ENCODE measurements around the gene PEX14.
A peak's percentile ranks its signal among the peaks of the same experiment; 100 is the strongest.

Gene PEX14

DNA sequence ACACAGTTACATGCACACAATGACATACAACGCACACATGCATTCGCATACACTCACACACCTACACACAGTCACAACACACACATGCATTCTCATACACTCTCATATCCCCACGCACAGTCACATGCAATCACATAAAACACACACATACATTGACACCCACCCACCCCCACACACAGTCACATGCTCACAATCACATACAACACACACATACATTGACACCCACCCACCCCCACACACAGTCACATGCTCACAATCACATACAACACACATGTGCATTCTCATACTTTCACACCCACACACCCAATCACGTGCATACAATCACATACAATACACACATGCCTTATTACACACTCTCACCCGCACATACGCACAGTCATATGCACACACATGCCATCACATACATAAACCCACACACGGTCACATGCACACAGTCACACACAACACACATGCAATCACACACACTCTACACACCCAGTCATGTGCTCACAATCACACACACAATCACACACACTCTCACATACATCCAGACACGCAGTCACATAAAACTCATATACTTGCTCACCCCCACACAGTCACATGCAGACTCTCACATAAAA, 187.4 kb downstream of the PEX14 start:
- in situ Hi-C loops (cut with HindIII; ENCODE audit: low pct_ligation_motif_present, low pct_unique_long_range_greater_than_20kb, low sequenced_read_pairs), result no loop called here
- DNase-seq, result no peak

DNA sequence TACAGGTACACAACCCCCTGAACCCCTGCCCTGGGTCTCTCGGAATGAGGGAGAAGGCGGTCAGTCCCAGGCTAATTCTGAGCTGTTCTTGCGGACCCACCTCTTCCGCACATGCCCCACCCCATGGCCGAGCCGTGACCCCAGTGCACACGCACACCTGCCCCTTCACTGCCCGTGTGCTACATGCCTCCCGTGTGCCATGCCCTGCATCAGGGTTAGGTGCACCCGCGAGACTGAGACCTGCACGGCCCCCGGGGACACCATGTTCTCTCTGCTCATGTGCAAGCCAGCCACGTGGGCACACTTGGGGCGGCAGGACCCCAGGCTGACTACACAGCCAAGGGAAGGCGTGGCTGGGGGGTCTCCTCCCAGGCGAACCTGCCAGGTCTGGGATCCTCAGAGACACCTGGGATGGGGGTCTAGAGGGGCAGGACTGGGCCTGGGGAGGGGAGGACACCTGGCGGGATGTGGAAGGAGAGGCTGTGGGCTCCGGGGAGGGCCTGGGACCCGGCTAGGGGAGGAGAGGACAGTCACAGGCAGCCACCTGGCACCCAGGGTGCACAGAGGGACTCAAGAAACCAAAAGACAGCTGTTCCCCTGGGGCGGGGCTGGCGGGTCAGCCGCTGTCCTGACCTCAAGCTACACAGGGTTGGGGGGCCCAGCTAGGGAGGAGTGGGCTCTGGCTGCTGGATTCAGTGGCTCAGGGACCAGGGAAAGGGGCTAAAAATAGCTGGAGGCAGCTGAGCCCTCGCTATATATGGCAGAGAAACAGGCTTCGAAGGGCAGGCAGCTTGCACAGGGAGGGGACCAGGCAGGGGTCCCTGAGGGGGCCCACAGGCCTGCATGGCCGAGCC, 188.3 kb downstream of the PEX14 start:
- no peak for DNase-seq
- in situ Hi-C loops (cut with HindIII; ENCODE audit: low pct_ligation_motif_present, low pct_unique_long_range_greater_than_20kb, low sequenced_read_pairs), result no loop called here

DNA sequence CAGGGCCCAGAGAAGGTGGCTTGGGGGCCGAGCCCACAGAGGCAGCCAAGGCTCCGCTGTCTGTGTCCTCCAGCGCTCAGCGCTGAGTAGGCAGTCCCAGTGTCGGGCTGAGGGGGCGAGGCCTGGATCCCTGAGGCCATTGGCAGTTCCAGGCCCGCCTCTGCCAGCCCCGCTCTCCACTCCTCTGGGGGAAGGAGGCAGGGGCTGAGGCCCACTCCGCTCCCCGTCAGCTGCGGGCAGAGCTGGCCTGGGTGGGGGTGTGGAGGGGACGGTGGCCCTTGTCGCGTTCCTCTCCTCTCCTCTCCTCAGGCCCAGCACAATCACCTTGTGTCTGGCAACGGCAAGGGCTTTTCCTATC, 188.9 kb downstream of the PEX14 start:
- no peak for DNase-seq
- in situ Hi-C loops (cut with HindIII; ENCODE audit: low pct_ligation_motif_present, low pct_unique_long_range_greater_than_20kb, low sequenced_read_pairs), result no loop called here

DNA sequence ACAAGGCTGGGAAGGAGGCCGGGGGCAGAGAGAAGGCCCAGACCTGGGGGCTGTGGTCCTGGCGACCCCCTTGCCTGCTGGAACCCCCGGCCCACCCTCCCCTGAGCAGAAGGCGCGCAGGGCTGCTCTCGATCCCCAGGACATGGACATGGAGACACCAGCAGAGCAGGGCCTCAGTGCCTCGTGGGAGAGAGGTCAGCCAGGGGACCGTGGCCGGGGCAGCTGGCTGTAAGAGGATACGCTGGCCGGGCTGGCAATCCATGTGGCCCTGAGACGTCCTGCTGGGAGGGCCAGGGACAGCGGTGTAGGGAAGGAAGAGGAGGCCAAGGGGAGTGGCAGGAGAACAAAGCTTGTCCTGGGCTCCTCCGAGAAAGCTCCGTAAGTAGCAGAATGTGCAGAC, 189.5 kb downstream of the PEX14 start:
- in situ Hi-C loops (cut with HindIII; ENCODE audit: low pct_ligation_motif_present, low pct_unique_long_range_greater_than_20kb, low sequenced_read_pairs), result no loop called here
- DNase-seq, result no peak

DNA sequence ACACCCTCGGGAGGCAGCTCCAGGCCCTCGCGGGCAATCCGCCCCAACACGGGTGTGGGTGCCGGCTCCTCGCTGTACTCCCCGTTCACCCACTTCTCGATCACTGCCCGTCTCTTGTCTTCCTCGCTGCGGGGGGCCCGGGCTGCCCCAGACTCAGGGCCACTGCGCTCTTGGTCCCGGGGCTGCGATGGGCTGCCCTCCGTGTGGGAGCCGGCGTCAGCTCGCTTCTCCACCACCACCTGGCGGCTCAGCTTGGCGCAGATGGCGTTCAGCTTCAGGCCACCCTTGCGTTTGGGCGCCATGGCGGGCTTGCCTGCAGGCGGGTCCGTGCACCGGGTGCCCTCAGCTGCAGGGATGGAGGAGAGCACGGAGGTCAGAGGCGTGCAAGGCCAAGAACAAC, 190.5 kb downstream of the PEX14 start:
- in situ Hi-C loops (cut with HindIII; ENCODE audit: low pct_ligation_motif_present, low pct_unique_long_range_greater_than_20kb, low sequenced_read_pairs), result no loop called here

DNA sequence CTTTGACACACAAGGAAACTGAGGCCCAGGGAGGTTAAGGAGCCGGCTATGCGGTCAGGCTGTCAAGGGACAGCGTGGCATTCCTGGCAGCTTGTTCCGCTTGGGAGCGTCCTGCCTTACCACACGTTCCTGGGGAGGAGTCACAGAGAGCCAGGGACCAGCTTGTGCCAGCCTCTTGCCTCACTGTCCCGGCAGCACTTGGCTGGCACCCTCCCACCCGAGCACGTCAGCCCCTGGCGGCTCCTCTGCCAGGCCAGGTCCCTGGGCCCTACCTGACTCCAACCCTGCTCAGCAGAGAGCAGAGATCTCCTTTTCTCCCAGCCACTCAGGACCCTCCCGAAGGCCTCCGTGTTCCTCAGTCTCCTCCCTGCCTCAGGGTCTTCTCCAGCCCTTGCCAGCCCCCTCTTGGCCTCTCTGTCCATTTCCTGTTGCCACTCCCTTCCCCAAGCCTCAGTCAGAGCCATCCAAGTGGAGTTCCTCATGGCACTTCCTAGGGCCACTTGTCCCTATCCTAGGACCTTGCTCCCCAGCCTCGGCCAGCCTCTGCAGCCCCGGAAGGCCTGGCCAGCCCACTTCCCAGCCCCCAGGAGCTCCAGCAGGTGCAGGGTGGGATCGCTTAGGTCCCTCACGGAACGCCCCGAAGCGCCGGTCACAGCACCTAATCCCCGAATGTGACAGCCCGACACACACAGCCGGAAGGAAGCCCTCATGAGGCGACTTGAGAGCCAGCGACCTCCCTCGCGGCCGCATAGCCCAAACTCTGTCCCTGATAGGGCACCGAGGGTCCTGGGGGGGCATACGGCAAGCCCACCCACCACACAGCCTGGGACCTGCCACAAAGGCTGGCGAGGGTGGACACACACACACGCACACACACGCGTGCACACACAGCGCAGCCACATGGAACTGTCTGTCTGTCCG, 191.4 kb downstream of the PEX14 start:
- peak; percentile 29 for DNase-seq
- in situ Hi-C loops (cut with HindIII; ENCODE audit: low pct_ligation_motif_present, low pct_unique_long_range_greater_than_20kb, low sequenced_read_pairs), result no loop called here

More for the DNA sequence above, 190.5 kb downstream of the PEX14 start:
- no peak for DNase-seq

DNA sequence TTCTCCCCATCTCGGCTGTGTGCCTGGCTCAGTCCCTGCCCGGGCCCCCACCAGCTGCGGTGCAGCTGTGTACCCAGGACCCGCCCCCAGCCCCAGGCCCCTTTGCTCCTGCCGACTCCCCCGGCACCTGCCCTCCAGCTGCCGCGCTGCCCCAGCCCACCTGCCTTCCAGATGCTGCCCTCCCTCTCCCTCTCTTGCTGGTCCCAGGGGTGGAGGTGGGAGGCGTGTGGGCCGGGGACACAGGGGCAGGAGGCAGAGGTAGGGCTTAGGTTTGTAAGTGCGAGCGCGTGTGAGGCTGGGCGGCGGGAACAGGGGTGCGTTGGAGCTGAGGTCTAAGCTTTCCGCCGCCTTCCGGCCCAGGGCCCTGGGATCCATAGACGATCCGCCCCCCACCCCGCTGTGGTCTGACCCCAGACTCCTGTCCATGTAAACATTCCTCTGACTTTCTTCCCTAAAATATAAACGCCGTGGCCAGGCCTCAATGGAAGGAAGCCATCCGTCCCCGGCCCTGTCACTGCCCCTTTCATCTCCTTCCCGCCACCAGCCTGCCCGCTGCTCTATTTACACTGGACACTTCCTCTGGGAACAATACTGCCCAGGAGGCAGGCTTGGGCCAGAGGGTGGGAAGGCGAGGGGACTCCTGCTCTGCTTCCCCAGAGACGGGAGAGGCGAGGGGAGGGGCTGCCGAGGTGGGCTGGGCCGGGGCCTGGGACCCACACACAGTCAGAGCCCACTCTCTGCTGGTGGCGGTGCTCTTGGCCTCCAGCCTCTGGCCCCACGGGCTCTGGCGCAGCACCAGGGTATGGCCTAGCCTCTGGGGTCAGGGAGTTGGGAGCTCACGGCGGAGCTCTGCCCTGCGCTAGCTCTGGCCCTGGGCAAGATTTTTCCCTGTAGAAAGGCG, 193.4 kb downstream of the PEX14 start:
- in situ Hi-C loops (cut with HindIII; ENCODE audit: low pct_ligation_motif_present, low pct_unique_long_range_greater_than_20kb, low sequenced_read_pairs), result no loop called here
- DNase-seq, result no peak

DNA sequence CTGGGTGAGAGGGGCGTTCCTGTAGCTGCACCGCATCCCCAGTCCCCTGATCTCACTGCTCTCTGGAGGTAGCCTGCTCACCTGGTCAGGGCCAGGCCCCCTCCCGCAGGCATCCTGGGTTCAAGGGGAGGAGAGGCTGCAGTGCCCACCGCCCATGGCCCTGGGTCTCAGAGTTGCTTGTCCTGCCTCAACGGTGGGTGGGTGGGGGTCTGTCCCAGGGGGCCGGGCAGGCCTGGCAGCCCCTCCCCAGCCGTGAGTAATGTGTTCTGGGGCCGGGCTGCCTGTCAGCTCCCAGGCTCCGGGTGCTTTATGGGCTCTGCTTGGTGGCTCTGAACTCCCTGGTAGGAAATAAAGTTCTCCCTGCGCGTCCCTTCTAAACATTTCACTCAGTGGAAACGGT, 194.8 kb downstream of the PEX14 start:
- in situ Hi-C loops (cut with HindIII; ENCODE audit: low pct_ligation_motif_present, low pct_unique_long_range_greater_than_20kb, low sequenced_read_pairs), result no loop called here

DNA sequence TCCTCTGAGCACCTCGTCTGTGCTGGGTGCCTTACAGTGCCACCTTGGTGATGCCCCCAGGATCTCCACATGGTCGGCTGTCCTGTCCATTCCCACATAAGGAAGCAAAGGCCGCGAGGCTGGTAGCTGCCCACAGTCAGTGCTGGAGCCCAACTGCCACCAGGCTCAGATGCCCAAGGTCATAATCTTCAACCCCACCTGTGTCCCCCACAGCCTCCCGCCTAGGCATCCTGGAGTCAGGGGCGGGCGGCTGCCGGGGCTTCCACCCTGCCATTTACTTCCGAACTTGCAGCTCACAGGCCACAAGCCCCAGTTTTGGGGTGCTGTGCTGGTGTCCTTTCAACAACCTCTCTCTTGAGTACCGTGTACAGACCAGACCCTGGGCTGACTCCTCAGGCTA, 195.4 kb downstream of the PEX14 start:
- in situ Hi-C loops (cut with HindIII; ENCODE audit: low pct_ligation_motif_present, low pct_unique_long_range_greater_than_20kb, low sequenced_read_pairs), result no loop called here
- DNase-seq, result no peak

More for the DNA sequence above, 194.8 kb downstream of the PEX14 start:
- no peak for DNase-seq

DNA sequence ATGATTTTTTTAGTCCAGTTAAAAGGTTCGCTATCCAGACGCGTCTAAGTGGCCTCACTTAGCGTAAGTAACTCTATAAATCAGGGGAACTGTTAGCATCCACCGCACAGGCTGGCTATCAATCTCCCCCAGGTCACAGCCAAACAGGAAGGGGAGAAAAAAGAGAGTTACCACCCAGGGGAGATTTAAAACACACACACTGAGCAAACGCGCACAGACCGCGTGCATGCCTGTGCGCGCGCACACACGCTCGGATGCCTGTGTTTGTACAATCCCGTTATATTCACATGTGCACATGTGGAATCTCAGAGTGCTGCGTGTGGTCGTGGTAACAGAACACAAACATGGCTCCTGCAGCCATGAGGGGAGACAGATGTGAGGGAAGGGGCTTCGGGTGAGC, 196.3 kb downstream of the PEX14 start:
- no peak for DNase-seq
- in situ Hi-C loops (cut with HindIII; ENCODE audit: low pct_ligation_motif_present, low pct_unique_long_range_greater_than_20kb, low sequenced_read_pairs), result no loop called here

DNA sequence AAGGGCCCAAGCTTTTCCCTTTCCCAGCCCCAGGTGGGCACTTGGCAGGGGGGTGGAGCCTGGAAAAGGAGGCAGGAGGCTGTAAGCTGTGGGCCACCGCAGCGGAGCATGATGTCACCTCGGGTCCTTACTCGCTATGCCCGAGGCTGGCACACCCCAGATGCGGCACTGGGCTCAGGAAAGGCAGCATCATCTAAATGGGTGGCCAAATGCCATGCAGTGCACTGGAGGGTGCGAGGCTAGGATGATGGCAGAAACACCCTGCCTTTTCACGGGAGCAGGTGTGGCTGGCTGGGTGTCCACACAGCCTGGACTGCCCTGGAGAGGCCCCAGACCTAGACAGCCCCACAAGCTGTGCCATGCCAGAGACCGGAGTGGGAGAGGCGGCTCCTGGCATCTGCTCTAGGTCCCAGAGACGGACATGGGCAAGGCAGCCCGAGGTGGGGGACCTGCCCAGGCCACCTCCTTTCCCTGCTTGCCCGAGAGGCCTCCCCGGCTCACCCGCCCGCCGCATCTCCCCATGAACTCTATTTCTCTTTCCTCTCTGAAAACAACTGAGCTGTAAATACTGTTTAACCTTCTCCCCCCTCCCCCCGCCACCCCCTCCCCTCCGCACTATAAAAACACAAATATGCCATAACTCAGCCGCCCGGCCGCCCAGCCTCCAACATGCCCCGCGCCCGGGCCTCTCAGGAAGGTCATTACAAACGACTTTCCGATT, 197.0 kb downstream of the PEX14 start:
- in situ Hi-C loops (cut with HindIII; ENCODE audit: low pct_ligation_motif_present, low pct_unique_long_range_greater_than_20kb, low sequenced_read_pairs), result no loop called here
- no peak for DNase-seq

DNA sequence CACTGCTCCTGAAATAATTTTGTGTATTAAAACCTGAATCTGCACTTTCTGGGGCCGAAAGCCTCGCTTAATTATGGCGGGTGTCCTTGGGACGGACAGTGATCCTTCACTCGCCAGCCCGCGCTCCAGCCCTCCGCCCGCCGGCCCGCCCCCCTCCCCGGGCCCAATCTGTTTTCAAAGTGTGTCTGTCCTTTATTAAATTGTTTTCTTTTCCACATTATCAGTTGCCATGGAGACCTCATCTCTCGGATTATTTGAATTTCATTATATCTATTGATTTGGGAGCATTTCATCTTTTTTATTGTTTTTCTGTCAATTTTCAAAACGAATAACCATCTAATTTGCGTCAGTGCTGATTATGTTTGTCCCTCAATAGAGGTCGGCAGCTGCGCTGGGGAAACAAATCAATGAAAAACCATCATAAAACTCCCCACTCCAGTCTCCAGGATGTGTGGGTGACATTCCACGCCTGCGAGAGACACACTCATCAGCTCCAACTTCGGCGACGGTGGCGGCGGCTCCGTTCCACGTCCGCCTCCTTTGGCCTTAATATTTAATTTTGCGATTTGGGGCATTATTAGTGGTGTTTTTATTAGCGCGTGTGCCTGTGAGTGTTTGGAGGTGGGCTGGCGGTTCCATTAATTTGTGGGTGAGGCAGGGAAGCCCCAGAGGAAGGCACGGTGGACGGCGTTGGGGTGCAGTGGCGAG, 197.7 kb downstream of the PEX14 start:
- no peak for DNase-seq
- in situ Hi-C loops (cut with HindIII; ENCODE audit: low pct_ligation_motif_present, low pct_unique_long_range_greater_than_20kb, low sequenced_read_pairs), result no loop called here

DNA sequence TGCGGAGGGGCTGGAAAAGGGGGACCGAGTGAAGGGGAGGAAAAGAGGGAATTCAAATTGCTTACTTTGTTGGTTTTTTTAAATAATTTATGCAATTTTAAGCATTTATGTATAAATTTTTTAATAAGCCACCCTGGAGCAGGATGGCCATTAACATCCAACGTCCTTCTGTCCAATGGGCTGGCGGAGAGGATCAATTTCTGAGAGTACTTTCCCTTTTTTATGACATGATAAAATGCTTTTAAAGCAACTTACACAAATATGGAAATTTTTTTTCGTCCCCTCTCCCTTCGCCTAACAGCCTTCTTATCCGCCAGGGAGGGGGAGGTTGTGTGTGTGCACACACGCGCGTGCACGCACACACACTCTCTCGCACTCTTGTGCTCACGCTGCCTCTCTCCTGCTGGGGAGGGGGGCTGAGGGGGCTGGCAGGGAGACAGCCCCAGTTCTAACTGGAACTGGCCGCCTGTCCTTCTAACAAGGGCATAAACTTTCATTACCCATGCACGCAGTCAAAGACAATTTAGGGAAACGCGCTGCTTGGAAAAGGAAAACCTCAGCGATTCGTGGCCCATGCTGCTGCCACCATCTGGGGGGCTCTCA, 198.5 kb downstream of the PEX14 start:
- DNase-seq, result no peak
- in situ Hi-C loops (cut with HindIII; ENCODE audit: low pct_ligation_motif_present, low pct_unique_long_range_greater_than_20kb, low sequenced_read_pairs), result no loop called here

DNA sequence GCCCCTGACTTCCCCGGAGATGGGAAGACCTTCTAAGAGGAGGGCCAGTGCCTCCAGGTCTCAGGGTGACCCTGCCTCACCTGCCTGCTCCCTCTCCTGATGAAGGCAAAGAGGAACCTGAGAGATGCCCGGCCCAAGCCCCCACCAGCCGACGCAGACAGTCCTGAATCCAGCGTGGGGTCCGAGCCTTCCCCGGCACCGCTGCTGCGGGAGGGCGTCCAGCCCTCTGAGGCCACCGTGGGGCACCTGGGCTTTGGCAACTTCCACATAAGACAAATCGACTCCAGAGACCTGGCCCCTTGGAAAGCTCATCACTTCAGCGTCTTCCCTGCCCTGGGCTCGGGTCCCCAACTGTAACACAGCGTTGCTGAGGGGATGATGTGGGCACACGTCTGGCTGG, 199.5 kb downstream of the PEX14 start:
- in situ Hi-C loops (cut with HindIII; ENCODE audit: low pct_ligation_motif_present, low pct_unique_long_range_greater_than_20kb, low sequenced_read_pairs), result no loop called here
- no peak for DNase-seq

DNA sequence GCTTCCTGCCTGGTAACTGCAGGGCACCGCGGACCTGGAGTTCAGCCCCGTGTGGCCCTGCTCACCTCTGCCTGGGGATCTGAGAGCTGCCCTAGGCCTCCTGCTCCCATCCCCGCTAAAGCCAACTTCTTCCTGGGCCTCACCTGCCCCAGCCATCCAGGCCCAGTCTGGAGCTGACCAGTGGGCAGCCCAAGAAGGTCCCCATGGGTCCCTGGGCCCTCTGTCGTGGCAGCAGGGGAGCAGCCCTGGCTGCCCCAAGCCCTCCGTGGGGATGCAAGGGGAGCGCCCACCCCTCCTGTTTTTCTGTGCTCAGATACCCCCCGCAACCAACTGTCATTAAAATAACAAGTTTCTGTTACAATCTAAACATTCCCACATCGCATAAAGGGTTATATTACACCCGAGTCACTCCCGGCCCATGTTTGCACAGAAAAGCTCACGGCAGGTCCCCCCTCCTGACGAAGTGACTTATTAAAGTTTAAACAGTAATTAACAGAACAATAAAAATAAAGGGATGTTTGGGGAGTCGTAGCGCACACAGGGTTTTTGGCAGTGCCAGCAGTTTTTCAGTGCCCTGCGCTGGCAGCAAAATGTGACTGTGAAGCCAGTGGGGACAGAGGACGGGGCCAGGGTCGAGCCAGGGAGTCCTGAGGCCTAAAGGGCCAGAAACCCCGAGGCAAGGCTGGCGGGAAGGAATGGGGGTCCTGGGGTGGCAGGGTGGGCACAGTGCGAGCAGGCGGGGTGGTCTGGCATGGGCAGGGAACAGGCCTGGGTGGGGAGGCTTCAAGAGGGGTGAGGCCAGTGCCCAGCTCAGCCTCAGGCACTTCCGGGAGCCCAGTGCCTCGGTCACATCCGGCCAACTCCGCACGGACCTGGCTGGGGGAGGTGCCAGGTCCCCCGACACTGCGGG, 200.2 kb downstream of the PEX14 start:
- in situ Hi-C loops (cut with HindIII; ENCODE audit: low pct_ligation_motif_present, low pct_unique_long_range_greater_than_20kb, low sequenced_read_pairs), result no loop called here
- DNase-seq, result no peak

DNA sequence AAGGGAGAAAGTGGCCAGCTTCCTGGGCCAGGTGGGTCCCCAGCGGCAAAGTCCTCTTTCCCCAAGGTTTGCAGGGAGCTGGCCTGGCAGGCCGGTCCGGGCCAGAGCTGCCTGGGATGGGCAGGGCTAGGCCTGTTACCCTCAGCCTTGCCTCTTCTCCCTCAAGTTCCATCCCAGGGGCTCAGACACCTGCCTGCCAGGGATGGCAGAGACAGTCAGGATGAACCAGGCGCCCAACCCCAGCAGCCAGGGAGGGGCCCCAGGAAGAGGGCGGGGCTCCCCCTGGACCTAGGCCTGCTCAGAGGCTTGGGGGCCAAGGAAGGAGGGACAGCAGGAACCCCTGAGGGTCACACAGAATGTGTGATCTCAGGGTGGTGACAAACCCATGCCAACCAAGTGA, 201.1 kb downstream of the PEX14 start:
- no peak for DNase-seq
- in situ Hi-C loops (cut with HindIII; ENCODE audit: low pct_ligation_motif_present, low pct_unique_long_range_greater_than_20kb, low sequenced_read_pairs), result no loop called here

Measured in ACHN (cell line).